ENCODE measurements around the gene ABCF2.

DNA sequence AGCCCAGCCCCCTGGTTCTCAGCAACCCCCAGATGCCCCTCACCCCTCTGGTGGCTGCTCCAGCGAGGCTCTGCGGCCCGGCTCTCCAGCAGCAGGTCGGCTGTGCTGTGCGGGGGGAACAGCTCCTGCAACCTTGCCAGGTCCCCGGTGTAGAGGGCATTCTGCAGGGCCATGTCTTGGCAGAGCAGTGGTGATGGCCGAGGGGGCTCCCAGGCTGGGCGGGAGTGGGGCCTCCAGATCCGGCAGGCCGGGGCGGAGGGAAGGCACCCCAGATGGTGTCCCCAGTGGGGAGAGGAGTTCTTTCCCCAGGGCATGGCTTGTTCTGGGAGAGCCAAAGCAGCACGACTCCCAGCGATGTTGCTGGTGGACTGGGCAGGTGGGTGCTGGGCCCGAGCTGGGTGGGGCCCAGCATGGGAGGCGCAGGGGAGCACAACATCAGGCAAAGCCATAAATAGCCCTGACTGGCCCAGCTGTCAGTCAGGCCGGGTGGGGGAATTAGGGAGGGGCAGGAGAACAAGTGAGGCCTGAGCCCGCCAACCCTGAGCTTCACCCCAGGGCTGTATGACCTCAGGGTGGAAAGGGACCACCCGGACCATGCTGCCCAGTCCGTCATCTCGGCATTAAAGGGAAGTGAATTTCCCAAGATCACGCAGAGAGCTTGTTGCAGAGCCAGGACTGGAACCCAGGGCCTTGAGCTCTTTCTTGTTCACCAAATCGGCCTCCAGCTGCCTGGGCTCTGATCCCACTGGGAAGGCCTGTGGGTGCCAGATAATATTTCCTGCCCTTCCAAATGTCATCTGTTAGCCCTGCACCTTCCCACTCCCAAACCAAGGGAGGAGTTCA, 39.4 kb downstream of the ABCF2 start:
- TF ChIP-seq, protein P1, sequence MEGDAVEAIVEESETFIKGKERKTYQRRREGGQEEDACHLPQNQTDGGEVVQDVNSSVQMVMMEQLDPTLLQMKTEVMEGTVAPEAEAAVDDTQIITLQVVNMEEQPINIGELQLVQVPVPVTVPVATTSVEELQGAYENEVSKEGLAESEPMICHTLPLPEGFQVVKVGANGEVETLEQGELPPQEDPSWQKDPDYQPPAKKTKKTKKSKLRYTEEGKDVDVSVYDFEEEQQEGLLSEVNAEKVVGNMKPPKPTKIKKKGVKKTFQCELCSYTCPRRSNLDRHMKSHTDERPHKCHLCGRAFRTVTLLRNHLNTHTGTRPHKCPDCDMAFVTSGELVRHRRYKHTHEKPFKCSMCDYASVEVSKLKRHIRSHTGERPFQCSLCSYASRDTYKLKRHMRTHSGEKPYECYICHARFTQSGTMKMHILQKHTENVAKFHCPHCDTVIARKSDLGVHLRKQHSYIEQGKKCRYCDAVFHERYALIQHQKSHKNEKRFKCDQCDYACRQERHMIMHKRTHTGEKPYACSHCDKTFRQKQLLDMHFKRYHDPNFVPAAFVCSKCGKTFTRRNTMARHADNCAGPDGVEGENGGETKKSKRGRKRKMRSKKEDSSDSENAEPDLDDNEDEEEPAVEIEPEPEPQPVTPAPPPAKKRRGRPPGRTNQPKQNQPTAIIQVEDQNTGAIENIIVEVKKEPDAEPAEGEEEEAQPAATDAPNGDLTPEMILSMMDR (conservative IDR thresholded peaks at IDR 0.05) = no peak
- TF ChIP-seq EZH2 (IDR thresholded peaks at IDR 0.05; ENCODE audit: low read depth) = no peak
